Neuronal stem cell (in vitro differentiated cells): ENCODE measurements around the gene ANAPC15.

Source experiments
- DNase-seq: peaks from one replicate; pipeline ENCODE4 v3.0.0-alpha.2; 2013; ENCODE audit warnings: low spot score
- H2AFZ ChIP-seq: one replicate; pipeline ENCODE4 v1.6.1; 2013; ENCODE audit warnings: mild to moderate bottlenecking, low read length, inconsistent platforms
- H2AK5ac ChIP-seq: 2 replicates; pipeline ENCODE4 v1.6.1; 2013; ENCODE audit warnings: low read depth, mild to moderate bottlenecking, inconsistent platforms, low read length, moderate library complexity, mixed read lengths
- H2BK120ac ChIP-seq: 2 replicates; pipeline ENCODE4 v1.6.1; 2013; ENCODE audit warnings: low read depth, mild to moderate bottlenecking, inconsistent platforms, low read length, moderate library complexity, mixed read lengths
- H2BK12ac ChIP-seq: one replicate; pipeline ENCODE4 v1.6.1; 2013; ENCODE audit warnings: low read length, inconsistent platforms
- H2BK15ac ChIP-seq: 2 replicates; pipeline ENCODE4 v1.6.1; 2013; ENCODE audit warnings: mild to moderate bottlenecking, low read length, inconsistent platforms, mixed read lengths
- H2BK5ac ChIP-seq: one replicate; pipeline ENCODE4 v1.6.1; 2013; ENCODE audit warnings: inconsistent platforms, mild to moderate bottlenecking, low read length, moderate library complexity
- H3K14ac ChIP-seq: one replicate; pipeline ENCODE4 v1.6.1; 2013; ENCODE audit warnings: low read length, inconsistent platforms
- H3K18ac ChIP-seq: 2 replicates; pipeline ENCODE4 v1.6.1; 2013; ENCODE audit warnings: low read length, inconsistent platforms
- H3K23ac ChIP-seq: 2 replicates; pipeline ENCODE4 v1.6.1; 2013; ENCODE audit warnings: low read depth, mild to moderate bottlenecking, mixed read lengths, low read length, inconsistent platforms; ENCODE audit not compliant: poor library complexity
- H3K27ac ChIP-seq: replicated peaks from 3 replicates; pipeline ENCODE4 v1.5.1; 2013; ENCODE audit warnings: low read length, inconsistent platforms
- H3K27me3 ChIP-seq, 3 experiments: 2 replicates each; pipeline ENCODE4 v1.6.1; 2013; ENCODE audit warnings: low read length in 3 of 3, mild to moderate bottlenecking in 2 of 3, inconsistent platforms in 1 of 3, low read depth in 1 of 3, mixed read lengths in 1 of 3, moderate library complexity in 1 of 3; ENCODE audit not compliant: control insufficient read depth in 3 of 3, insufficient read depth in 3 of 3
- H3K36me3 ChIP-seq, 2 donors: replicated peaks in 1 of 2; 2 replicates each; pipeline ENCODE4 v1.6.1; 2013; ENCODE audit warnings: low read length in 2 of 2; ENCODE audit not compliant: control insufficient read depth in 2 of 2, insufficient read depth in 2 of 2
- H3K4ac ChIP-seq: 2 replicates; pipeline ENCODE4 v1.6.1; 2013; ENCODE audit warnings: inconsistent platforms, mild to moderate bottlenecking, low read length, moderate library complexity
- H3K4me1 ChIP-seq, 2 donors: 1 replicate in 1 of 2; 2 replicates in 1 of 2; pipeline ENCODE4 v1.6.1; 2013; ENCODE audit warnings: low read length in 2 of 2, low read depth in 1 of 2; ENCODE audit not compliant: control insufficient read depth in 2 of 2, insufficient read depth in 1 of 2
- H3K4me2 ChIP-seq: one replicate; pipeline ENCODE4 v1.6.1; 2013; ENCODE audit warnings: mild to moderate bottlenecking, low read length, inconsistent platforms; ENCODE audit not compliant: insufficient read depth, poor library complexity, severe bottlenecking
- H3K4me3 ChIP-seq, 2 donors: 2 replicates each; pipeline ENCODE4 v1.5.1; 2013; ENCODE audit warnings: low read length in 2 of 2, mild to moderate bottlenecking in 2 of 2, inconsistent platforms in 1 of 2, moderate library complexity in 1 of 2
- H3K79me1 ChIP-seq: one replicate; pipeline ENCODE4 v1.6.1; 2013; ENCODE audit warnings: low read depth, mild to moderate bottlenecking, inconsistent platforms, low read length, moderate library complexity
- H3K9ac ChIP-seq: one replicate; pipeline ENCODE4 v1.6.1; 2013; ENCODE audit warnings: mild to moderate bottlenecking, low read depth, low read length, inconsistent platforms; ENCODE audit not compliant: poor library complexity
- H3K9me3 ChIP-seq, 2 donors: replicated peaks in 1 of 2; 2 replicates each; pipeline versions ENCODE3 to v1.6.1; 2013; ENCODE audit warnings: low read length in 2 of 2, mild to moderate bottlenecking in 2 of 2, inconsistent platforms in 1 of 2, low read depth in 1 of 2, mixed read lengths in 1 of 2, moderate library complexity in 1 of 2; ENCODE audit not compliant: control insufficient read depth in 2 of 2, insufficient read depth in 1 of 2
- H4K8ac ChIP-seq: one replicate; pipeline ENCODE4 v1.6.1; 2013; ENCODE audit warnings: low read depth, mild to moderate bottlenecking, inconsistent platforms, low read length, moderate library complexity
- H4K91ac ChIP-seq: one replicate; pipeline ENCODE4 v1.6.1; 2013; ENCODE audit warnings: low read length, low read depth, mild to moderate bottlenecking, inconsistent platforms; ENCODE audit not compliant: poor library complexity
- WGBS, 2 donors: extraction: QIAGEN DNeasy Blood & Tissue Kit; methylation state at CpG; one replicate each; pipeline ENCODE4 v1.1.7; 2013; ENCODE audit warnings: missing lambda C conversion rate in 2 of 2, mixed read lengths in 1 of 2; ENCODE audit not compliant: insufficient read length in 2 of 2, insufficient replicate concordance in 1 of 2; ENCODE audit errors: extremely low coverage in 2 of 2; 5-methylcytosine and 5-hydroxymethylcytosine counted together

Gene ANAPC15

GRCh38 chr11:72103754-72104167 lies 8.7 kb downstream of the ANAPC15 start:
- H4K8ac ChIP-seq, result no peak overlapping the region
- no peak overlapping the region for H3K14ac ChIP-seq
- H3K4me1 ChIP-seq, result peaks cover 9 to 11% of the 10 kb centered on the region in 2 donors
- no peak overlapping the region for H4K91ac ChIP-seq
- peak overlapping the region; percentile 16 for H3K18ac ChIP-seq
- H2AFZ ChIP-seq, result peak overlapping the region; percentile 54
- no peak overlapping the region for H3K23ac ChIP-seq
- peak overlapping the region; percentile 83 for H3K9ac ChIP-seq
- no peak for DNase-seq
- no CpG with 5 or more reads among the region's 11 CpGs for whole genome bisulfite sequencing, 2 donors
- no peaks in the 10 kb centered on the region for H3K9me3 ChIP-seq
- peak overlapping the region; percentile 20 for H2AK5ac ChIP-seq
- H3K4me2 ChIP-seq, result peak overlapping the region; percentile 50
- peaks cover 4% of the 10 kb centered on the region for H3K79me1 ChIP-seq
- H2BK12ac ChIP-seq, result peak overlapping the region; percentile 18
- H2BK15ac ChIP-seq, result peak overlapping the region; percentile 14
- H3K27ac ChIP-seq, result peak overlapping the region; percentile 69
- no peak overlapping the region for H3K4ac ChIP-seq
- no peak overlapping the region for H2BK120ac ChIP-seq
- H3K27me3 ChIP-seq, result no peaks in the 10 kb centered on the region
- H3K4me3 ChIP-seq, result peak overlapping the region; percentile 31 to 82
- H2BK5ac ChIP-seq, result no peak overlapping the region
- H3K36me3 ChIP-seq, result peaks cover 11 to 40% of the 10 kb centered on the region in 2 donors

- Histone ChIP-seq H3K9me3 (no peaks in the 10 kb centered on the region), H3K4ac (no peak within 1 kb of the TSS), H3K23ac (peak within 1 kb of the TSS; percentile 48), H3K79me1 (peaks cover 4% of the 10 kb centered on the region), H3K36me3 (peaks cover 17 to 41% of the 10 kb centered on the region in 2 donors), H2BK5ac (peak within 1 kb of the TSS; percentile 13), H3K27ac (peak within 1 kb of the TSS; percentile 69), H2BK15ac (peak within 1 kb of the TSS; percentile 14), H2AK5ac (peak within 1 kb of the TSS; percentile 20), H2BK120ac (no peak within 1 kb of the TSS), H3K9ac (peak within 1 kb of the TSS; percentile 91), H3K4me2 (peak within 1 kb of the TSS; percentile 79), H3K14ac (no peak within 1 kb of the TSS), H4K8ac (no peak within 1 kb of the TSS), H3K18ac (peak within 1 kb of the TSS; percentile 94), H4K91ac (peak within 1 kb of the TSS; percentile 62), H3K4me3 (peak within 1 kb of the TSS; percentile 82 to 93), H3K4me1 (peaks cover 9 to 11% of the 10 kb centered on the region in 2 donors), H2AFZ (peak within 1 kb of the TSS; percentile 89), H3K27me3 (no peaks in the 10 kb centered on the region), H2BK12ac (peak within 1 kb of the TSS; percentile 18)
- no CpG with 5 or more reads among the region's 64 CpGs for WGBS, 2 donors
- peak; percentile 96 for DNase-seq
Observed at GRCh38 chr11:72102946-72103753, 9.3 kb downstream of the ANAPC15 start, which contains the start of gene LAMTOR1. Gene LAMTOR1, minus strand, starts transcription at chr11:72103297. Its CDS starts 73 bp downstream, at chr11:72103224.

GRCh38 chr11:72102631-72102945 lies 9.9 kb downstream of the ANAPC15 start:
- Histone ChIP-seq H2BK120ac (no peak overlapping the region), H3K27ac (peak overlapping the region; percentile 69), H4K91ac (no peak overlapping the region), H2AK5ac (no peak overlapping the region), H3K27me3 (no peaks in the 10 kb centered on the region), H3K23ac (no peak overlapping the region), H3K36me3 (peaks cover 22 to 45% of the 10 kb centered on the region in 2 donors), H3K4me3 (peak overlapping the region; percentile 82 to 93), H3K14ac (no peak overlapping the region), H3K4ac (no peak overlapping the region), H4K8ac (no peak overlapping the region), H2BK12ac (no peak overlapping the region), H3K18ac (peak overlapping the region; percentile 94), H2AFZ (peak overlapping the region; percentile 89), H3K4me1 (peaks cover 9 to 11% of the 10 kb centered on the region in 2 donors), H3K79me1 (peaks cover 4% of the 10 kb centered on the region), H3K9me3 (no peaks in the 10 kb centered on the region), H2BK15ac (no peak overlapping the region), H3K4me2 (peak overlapping the region; percentile 79), H3K9ac (peak overlapping the region; percentile 91), H2BK5ac (peak overlapping the region; percentile 13)
- DNase-seq, result no peak
- no CpG with 5 or more reads among the region's 9 CpGs for WGBS, 2 donors

GRCh38 chr11:72102162-72102561 lies 10.3 kb downstream of the ANAPC15 start:
- Histone ChIP-seq H2BK120ac (no peak overlapping the region), H3K4me3 (peak overlapping the region; percentile 82 to 93), H4K8ac (no peak overlapping the region), H3K18ac (no peak overlapping the region), H2BK5ac (no peak overlapping the region), H3K9ac (peak overlapping the region; percentile 91), H3K79me1 (peaks cover 4% of the 10 kb centered on the region), H3K23ac (no peak overlapping the region), H2BK15ac (no peak overlapping the region), H3K4me1 (peaks cover 9 to 11% of the 10 kb centered on the region in 2 donors), H4K91ac (no peak overlapping the region), H3K27ac (no peak overlapping the region), H3K14ac (no peak overlapping the region), H2AFZ (no peak overlapping the region), H3K36me3 (peaks cover 23 to 49% of the 10 kb centered on the region in 2 donors), H3K4me2 (peak overlapping the region; percentile 79), H2AK5ac (no peak overlapping the region), H2BK12ac (no peak overlapping the region), H3K27me3 (no peaks in the 10 kb centered on the region), H3K4ac (no peak overlapping the region), H3K9me3 (no peaks in the 10 kb centered on the region)
- DNase-seq, result no peak
- no CpG with 5 or more reads among the region's 4 CpGs for WGBS, 2 donors
